ENCODE results near the gene FAM20B. TPM values are rescaled to one million over a fixed set of nuclear protein-coding genes. Genes with fewer than 3 reads are reported as not detected.

Gene FAM20B
- total RNA-seq, 2 donors from 2014 or later: 30.3 to 33.6 TPM

GRCh38 chr1:179095377-179095776 lies 69.7 kb downstream of the FAM20B start:
- no peak for ATAC-seq (replicated peaks in 1 of 2)
- Mint-ChIP-seq H3K9me3 (no peaks in the 10 kb centered on the region), H3K4me3 (no peak overlapping the region), H3K27me3 (ENCODE audit: low read depth) (no peaks in the 10 kb centered on the region), H3K4me1 (ENCODE audit: low read depth) (no peaks in the 10 kb centered on the region), H3K36me3 (ENCODE audit: insufficient read depth in 2 of 2) (peaks cover 0 to 4% of the 10 kb centered on the region in 2 donors), H3K27ac (no peak overlapping the region)
- DNase-seq: no peak

GRCh38 chr1:179095924-179096323 lies 70.2 kb downstream of the FAM20B start:
- Mint-ChIP-seq H3K27ac (no peak overlapping the region), H3K4me3 (no peak overlapping the region), H3K36me3 (ENCODE audit: insufficient read depth in 2 of 2) (peaks cover 0 to 3% of the 10 kb centered on the region in 2 donors), H3K4me1 (ENCODE audit: low read depth) (no peaks in the 10 kb centered on the region), H3K27me3 (ENCODE audit: low read depth) (no peaks in the 10 kb centered on the region), H3K9me3 (no peaks in the 10 kb centered on the region)
- DNase-seq (no peak), ATAC-seq (replicated peaks in 1 of 2) (no peak)

- no peaks in the 10 kb centered on the region for H3K9me3 Mint-ChIP-seq
- no peak for ATAC-seq (replicated peaks in 1 of 2)
- no peaks in the 10 kb centered on the region for H3K27me3 Mint-ChIP-seq (ENCODE audit: low read depth)
- no peaks in the 10 kb centered on the region for H3K4me1 Mint-ChIP-seq (ENCODE audit: low read depth)
- no peak for DNase-seq
- H3K4me3 Mint-ChIP-seq: no peak overlapping the region
- no peaks in the 10 kb centered on the region for H3K36me3 Mint-ChIP-seq (ENCODE audit: insufficient read depth in 2 of 2)
- H3K27ac Mint-ChIP-seq: no peak overlapping the region
These were observed 74.2 kb downstream of the FAM20B start for GRCh38 chr1:179099891-179100290.

GRCh38 chr1:179101566-179101965 lies 75.9 kb downstream of the FAM20B start:
- ATAC-seq (replicated peaks in 1 of 2): no peak

GRCh38 chr1:179103999-179104398 lies 78.3 kb downstream of the FAM20B start:
- ATAC-seq (replicated peaks in 1 of 2) (no peak), DNase-seq (no peak)
- Mint-ChIP-seq H3K27ac (no peak overlapping the region), H3K4me1 (ENCODE audit: low read depth) (no peaks in the 10 kb centered on the region), H3K27me3 (ENCODE audit: low read depth) (no peaks in the 10 kb centered on the region), H3K36me3 (ENCODE audit: insufficient read depth in 2 of 2) (peaks cover 0 to 2% of the 10 kb centered on the region in 2 donors), H3K4me3 (no peak overlapping the region), H3K9me3 (no peaks in the 10 kb centered on the region)

More at GRCh38 chr1:179101566-179101965, 75.9 kb downstream of the FAM20B start:
- Mint-ChIP-seq H3K27me3 (ENCODE audit: low read depth) (no peaks in the 10 kb centered on the region), H3K9me3 (no peaks in the 10 kb centered on the region), H3K4me1 (ENCODE audit: low read depth) (no peaks in the 10 kb centered on the region), H3K4me3 (no peak overlapping the region), H3K27ac (no peak overlapping the region), H3K36me3 (ENCODE audit: insufficient read depth in 2 of 2) (no peaks in the 10 kb centered on the region)
- DNase-seq: no peak

GRCh38 chr1:179104611-179105250 lies 79.0 kb downstream of the FAM20B start:
- Mint-ChIP-seq H3K4me1 (ENCODE audit: low read depth) (no peaks in the 10 kb centered on the region), H3K9me3 (no peaks in the 10 kb centered on the region), H3K36me3 (ENCODE audit: insufficient read depth in 2 of 2) (peaks cover 0 to 4% of the 10 kb centered on the region in 2 donors), H3K27me3 (ENCODE audit: low read depth) (no peaks in the 10 kb centered on the region), H3K4me3 (no peak overlapping the region), H3K27ac (no peak overlapping the region)
- no peak for ATAC-seq (replicated peaks in 1 of 2)
- DNase-seq: no peak

GRCh38 chr1:179105393-179105792 lies 79.7 kb downstream of the FAM20B start:
- H3K27me3 Mint-ChIP-seq (ENCODE audit: low read depth): no peaks in the 10 kb centered on the region
- H3K9me3 Mint-ChIP-seq: no peaks in the 10 kb centered on the region
- H3K4me1 Mint-ChIP-seq (ENCODE audit: low read depth): no peaks in the 10 kb centered on the region
- peaks cover 0 to 4% of the 10 kb centered on the region in 2 donors for H3K36me3 Mint-ChIP-seq (ENCODE audit: insufficient read depth in 2 of 2)
- H3K27ac Mint-ChIP-seq: no peak overlapping the region
- ATAC-seq (replicated peaks in 1 of 2) (no peak), DNase-seq (no peak)
- no peak overlapping the region for H3K4me3 Mint-ChIP-seq

- no peaks in the 10 kb centered on the region for H3K4me1 Mint-ChIP-seq (ENCODE audit: low read depth)
- peaks cover 0 to 4% of the 10 kb centered on the region in 2 donors for H3K36me3 Mint-ChIP-seq (ENCODE audit: insufficient read depth in 2 of 2)
- DNase-seq (no peak), ATAC-seq (replicated peaks in 1 of 2) (no peak)
- H3K4me3 Mint-ChIP-seq: no peak overlapping the region
- H3K27ac Mint-ChIP-seq: no peak overlapping the region
- H3K27me3 Mint-ChIP-seq (ENCODE audit: low read depth): no peaks in the 10 kb centered on the region
- H3K9me3 Mint-ChIP-seq: no peaks in the 10 kb centered on the region
These were observed 82.3 kb downstream of the FAM20B start for GRCh38 chr1:179107706-179108629.

- no peak for DNase-seq
- Mint-ChIP-seq H3K27me3 (ENCODE audit: low read depth) (no peaks in the 10 kb centered on the region), H3K9me3 (no peaks in the 10 kb centered on the region), H3K4me3 (no peak overlapping the region), H3K4me1 (ENCODE audit: low read depth) (no peaks in the 10 kb centered on the region), H3K36me3 (ENCODE audit: insufficient read depth in 2 of 2) (peaks cover 0 to 4% of the 10 kb centered on the region in 2 donors), H3K27ac (no peak overlapping the region)
- ATAC-seq (replicated peaks in 1 of 2): no peak
These were observed 83.0 kb downstream of the FAM20B start for GRCh38 chr1:179108644-179109043.

- Mint-ChIP-seq H3K27ac (no peak overlapping the region), H3K36me3 (ENCODE audit: insufficient read depth in 2 of 2) (no peaks in the 10 kb centered on the region), H3K9me3 (no peaks in the 10 kb centered on the region), H3K4me1 (ENCODE audit: low read depth) (no peaks in the 10 kb centered on the region), H3K27me3 (ENCODE audit: low read depth) (no peaks in the 10 kb centered on the region), H3K4me3 (no peak overlapping the region)
- no peak for DNase-seq
- no peak for ATAC-seq (replicated peaks in 1 of 2)
These were observed 89.5 kb downstream of the FAM20B start for GRCh38 chr1:179115181-179115580.

- H3K36me3 Mint-ChIP-seq (ENCODE audit: insufficient read depth in 2 of 2): no peaks in the 10 kb centered on the region
- no peak for ATAC-seq (replicated peaks in 1 of 2)
- no peaks in the 10 kb centered on the region for H3K9me3 Mint-ChIP-seq
- H3K4me1 Mint-ChIP-seq (ENCODE audit: low read depth): no peaks in the 10 kb centered on the region
- H3K4me3 Mint-ChIP-seq: no peak overlapping the region
- no peak for DNase-seq
- no peaks in the 10 kb centered on the region for H3K27me3 Mint-ChIP-seq (ENCODE audit: low read depth)
- no peak overlapping the region for H3K27ac Mint-ChIP-seq
These were observed 93.8 kb downstream of the FAM20B start for GRCh38 chr1:179119513-179119912.

- no peak overlapping the region for H3K4me3 Mint-ChIP-seq
- ATAC-seq (replicated peaks in 1 of 2) (no peak), DNase-seq (no peak)
- H3K4me1 Mint-ChIP-seq (ENCODE audit: low read depth): no peaks in the 10 kb centered on the region
- no peaks in the 10 kb centered on the region for H3K36me3 Mint-ChIP-seq (ENCODE audit: insufficient read depth in 2 of 2)
- no peaks in the 10 kb centered on the region for H3K27me3 Mint-ChIP-seq (ENCODE audit: low read depth)
- H3K27ac Mint-ChIP-seq: no peak overlapping the region
- no peaks in the 10 kb centered on the region for H3K9me3 Mint-ChIP-seq
These were observed 95.0 kb downstream of the FAM20B start for GRCh38 chr1:179120736-179121135.

- DNase-seq: peak; percentile 39 to 50
- H3K4me1 Mint-ChIP-seq (ENCODE audit: low read depth): no peaks in the 10 kb centered on the region
- ATAC-seq (replicated peaks in 1 of 2): peak; percentile 47 to 75
- no peaks in the 10 kb centered on the region for H3K36me3 Mint-ChIP-seq (ENCODE audit: insufficient read depth in 2 of 2)
- H3K27me3 Mint-ChIP-seq (ENCODE audit: low read depth): no peaks in the 10 kb centered on the region
- H3K9me3 Mint-ChIP-seq: no peaks in the 10 kb centered on the region
- H3K27ac Mint-ChIP-seq: no peak overlapping the region
- H3K4me3 Mint-ChIP-seq: no peak overlapping the region
These were observed 95.7 kb downstream of the FAM20B start for GRCh38 chr1:179121159-179121938.

Measured in activated T-cell treated with anti-CD3 and anti-CD28 coated beads, Interleukin-2, amount 50 U/mL, for 72 hours (primary cell).